ENCODE data around the gene FBXO39.

FBXO39 gene

DNA sequence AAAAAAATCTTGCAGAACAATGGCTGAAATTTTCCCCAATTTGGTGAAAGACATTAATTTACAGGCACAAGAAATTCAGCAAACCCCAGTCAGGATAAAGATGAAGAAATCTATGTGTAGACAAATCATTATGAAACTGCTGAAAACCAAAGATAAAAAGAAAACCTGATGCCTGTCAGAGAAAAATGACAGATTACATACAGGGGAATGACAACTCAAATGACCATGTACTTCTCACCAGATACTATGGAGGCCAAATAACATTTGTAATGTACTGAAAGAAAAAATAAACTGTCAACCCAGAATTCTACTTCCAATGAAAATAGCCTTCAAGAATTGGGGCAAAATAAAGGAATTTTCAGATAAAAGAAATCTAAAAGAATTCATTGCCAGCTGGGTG is 27.4 kb upstream of the FBXO39 start (continued):
- TF ChIP-seq PATZ1 (CRISPR knock-in tag; IDR thresholded peaks at IDR 0.05; ENCODE audit: borderline replicate concordance) (no peak), ISL1 (CRISPR knock-in tag; IDR thresholded peaks at IDR 0.05) (no peak), ARNTL (CRISPR knock-in tag; IDR thresholded peaks at IDR 0.05; ENCODE audit: borderline replicate concordance, low read depth) (no peak), ZFP30 (CRISPR knock-in tag; IDR thresholded peaks at IDR 0.05) (no peak), ZNF565 (CRISPR knock-in tag; conservative IDR thresholded peaks at IDR 0.05; ENCODE audit: low read depth) (no peak), CSDC2 (CRISPR knock-in tag; IDR thresholded peaks at IDR 0.05) (no peak)

DNA sequence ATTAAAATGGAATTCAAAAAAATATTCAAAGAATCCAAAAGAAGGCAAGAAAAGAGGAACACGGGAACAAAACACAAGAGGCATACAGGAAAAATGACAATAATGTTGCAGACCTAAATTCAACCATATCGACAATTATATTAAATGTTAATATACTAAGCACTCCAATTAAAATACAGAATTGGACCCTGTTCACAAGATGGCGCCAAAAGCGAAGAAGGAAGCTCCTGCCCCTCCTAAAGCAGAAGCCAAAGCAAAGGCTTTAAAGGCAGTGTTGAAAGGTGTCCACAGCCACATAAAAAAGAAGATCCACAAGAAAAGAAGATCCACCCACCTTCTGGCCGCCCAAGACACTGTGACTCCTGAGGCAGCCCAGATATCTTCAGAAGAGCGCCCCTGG is 26.5 kb upstream of the FBXO39 start:
- no peak for ATAC-seq
- TF ChIP-seq ARNTL (CRISPR knock-in tag; IDR thresholded peaks at IDR 0.05; ENCODE audit: borderline replicate concordance, low read depth) (no peak), PATZ1 (CRISPR knock-in tag; IDR thresholded peaks at IDR 0.05; ENCODE audit: borderline replicate concordance) (no peak), ZFP3 (CRISPR knock-in tag; IDR thresholded peaks at IDR 0.05) (no peak), POU6F1 (CRISPR knock-in tag; IDR thresholded peaks at IDR 0.05; ENCODE audit: borderline replicate concordance, low read depth) (no peak)

- peak; percentile 65 for ATAC-seq
- TF ChIP-seq RARB (CRISPR knock-in tag; IDR thresholded peaks at IDR 0.05), result no peak
- no peak for TF ChIP-seq TSHZ2 (CRISPR knock-in tag; IDR thresholded peaks at IDR 0.05)
- TF ChIP-seq ZFP30 (CRISPR knock-in tag; IDR thresholded peaks at IDR 0.05), result no peak
- no peak for TF ChIP-seq ESRRG (CRISPR knock-in tag; IDR thresholded peaks at IDR 0.05)
- TF ChIP-seq TOX (CRISPR knock-in tag; IDR thresholded peaks at IDR 0.05; ENCODE audit: borderline replicate concordance), result no peak
- no peak for TF ChIP-seq CSDC2 (CRISPR knock-in tag; IDR thresholded peaks at IDR 0.05)
- no peak for TF ChIP-seq OSR1 (CRISPR knock-in tag; IDR thresholded peaks at IDR 0.05)
- no peak for TF ChIP-seq TCF4 (CRISPR knock-in tag; IDR thresholded peaks at IDR 0.05; ENCODE audit: borderline replicate concordance)
Observed at GRCh38 chr17:6752068-6752909, 23.7 kb upstream of the FBXO39 start.

GRCh38 chr17:6753006-6753445 is 23.0 kb upstream of the FBXO39 start:
- TF ChIP-seq TSHZ2 (CRISPR knock-in tag; IDR thresholded peaks at IDR 0.05) (no peak), TOX (CRISPR knock-in tag; IDR thresholded peaks at IDR 0.05; ENCODE audit: borderline replicate concordance) (no peak), ZNF565 (CRISPR knock-in tag; conservative IDR thresholded peaks at IDR 0.05; ENCODE audit: low read depth) (no peak), CSRNP3 (CRISPR knock-in tag; IDR thresholded peaks at IDR 0.05) (no peak), POU6F1 (CRISPR knock-in tag; IDR thresholded peaks at IDR 0.05; ENCODE audit: borderline replicate concordance, low read depth) (no peak), GLIS3 (CRISPR knock-in tag; IDR thresholded peaks at IDR 0.05) (no peak), OSR1 (CRISPR knock-in tag; IDR thresholded peaks at IDR 0.05) (no peak), PPARA (CRISPR knock-in tag; IDR thresholded peaks at IDR 0.05; ENCODE audit: borderline replicate concordance) (no peak), ZNF8 (CRISPR knock-in tag; IDR thresholded peaks at IDR 0.05) (no peak)
- ATAC-seq, result peak; percentile 33; the same call in 2 of the 3 replicates

Measured in SK-N-SH treated with all-trans-retinoic acid at 6 μM for 48 hours (cell line).